HG03066 (cell line): Measurements from ENCODE around the gene FBP1.
"Not testable (repeated sequence)": the region's sequence is repeated elsewhere in the genome, so short reads cannot be mapped to it uniquely, and the experiment has no call there.

Source experiments
- ATAC-seq: cut with Tn5 transposase; IDR thresholded peaks from one replicate; pipeline ENCODE4 v1.9.1; 2021; ENCODE audit warnings: low read depth; ENCODE audit not compliant: unreplicated experiment

The FBP1 gene

GRCh38 chr9:94586316-94586715, 53.0 kb downstream of the FBP1 start:
- no peak for ATAC-seq

GRCh38 chr9:94584555-94584954, 54.8 kb downstream of the FBP1 start:
- ATAC-seq = no peak

- ATAC-seq = no peak
Observed at GRCh38 chr9:94581728-94582127, 57.6 kb downstream of the FBP1 start.

GRCh38 chr9:94577571-94577970, 61.7 kb downstream of the FBP1 start:
- ATAC-seq = no peak

GRCh38 chr9:94577036-94577435, 62.3 kb downstream of the FBP1 start:
- ATAC-seq = no peak

GRCh38 chr9:94576131-94576530, 63.2 kb downstream of the FBP1 start:
- no peak for ATAC-seq

- no peak for ATAC-seq
Observed at GRCh38 chr9:94568972-94569712, 70.2 kb downstream of the FBP1 start.

- ATAC-seq = no peak
Observed at GRCh38 chr9:94568250-94568889, 70.9 kb downstream of the FBP1 start.

- ATAC-seq = no peak
Observed at GRCh38 chr9:94567271-94567670, 72.0 kb downstream of the FBP1 start.

- ATAC-seq = no peak
Observed at GRCh38 chr9:94566550-94566949, 72.8 kb downstream of the FBP1 start.

- not testable (repeated sequence) for ATAC-seq
Observed at GRCh38 chr9:94564279-94564678, 75.0 kb downstream of the FBP1 start.

- ATAC-seq = no peak
Observed at GRCh38 chr9:94563548-94563947, 75.8 kb downstream of the FBP1 start.

- no peak for ATAC-seq
Observed at GRCh38 chr9:94560237-94560636, 79.1 kb downstream of the FBP1 start.

- ATAC-seq = no peak
Observed at GRCh38 chr9:94557376-94557775, 81.9 kb downstream of the FBP1 start.

- no peak for ATAC-seq
Observed at GRCh38 chr9:94554439-94555331, 84.6 kb downstream of the FBP1 start, which contains the start of gene PCAT7. Gene PCAT7 (plus strand): TSS chr9:94555083.

GRCh38 chr9:94554078-94554438, 85.3 kb downstream of the FBP1 start:
- ATAC-seq = no peak
